PC-9 (cell line): Measurements from ENCODE around the gene PDE4B.

Source experiments
- CTCF ChIP-seq: fragments of 200-600 bp; sonication (generic); conservative IDR thresholded peaks from 2 replicates; pipeline ENCODE4 v1.6.1; 2017; ENCODE audit warnings: mixed run types, antibody characterized with exemption, mild to moderate bottlenecking, moderate library complexity
- EZH2 ChIP-seq: fragments of 200-600 bp; sonication (generic); IDR thresholded peaks from 2 replicates; pipeline ENCODE4 v1.8.0; 2017; ENCODE audit warnings: antibody characterized with exemption, low read depth

GRCh38 chr1:66351913-66352312, 559.2 kb downstream of the PDE4B start:
- no peak for TF ChIP-seq EZH2
- TF ChIP-seq CTCF = no peak
